ENCODE measurements around the gene ERICH4.
A peak's percentile ranks its signal among the peaks of the same experiment; 100 is the strongest.

Gene ERICH4

GRCh38 chr19:41425174-41426115, 17.5 kb upstream of the ERICH4 start:
- Histone ChIP-seq H3K27me3 (ENCODE audit: insufficient read depth, low read length) (no peaks in the 10 kb centered on the region), H3K4me3 (ENCODE audit: low read depth, low read length) (no peak overlapping the region), H3K36me3 (ENCODE audit: insufficient read depth, low read length) (no peaks in the 10 kb centered on the region), H3K4me1 (ENCODE audit: control insufficient read depth, insufficient read depth, low read length, unreplicated experiment) (no peaks in the 10 kb centered on the region), H2AFZ (ENCODE audit: low read length, unreplicated experiment) (no peak overlapping the region), H3K27ac (ENCODE audit: low read depth, low read length) (no peak overlapping the region), H3K79me2 (ENCODE audit: control insufficient read depth, insufficient read depth, low read length, unreplicated experiment) (no peaks in the 10 kb centered on the region)

- H3K79me2 ChIP-seq (ENCODE audit: control insufficient read depth, insufficient read depth, low read length, unreplicated experiment): no peaks in the 10 kb centered on the region
- H2AFZ ChIP-seq (ENCODE audit: low read length, unreplicated experiment): no peak overlapping the region
- H3K4me1 ChIP-seq (ENCODE audit: control insufficient read depth, insufficient read depth, low read length, unreplicated experiment): no peaks in the 10 kb centered on the region
- H3K36me3 ChIP-seq (ENCODE audit: insufficient read depth, low read length): no peaks in the 10 kb centered on the region
- H3K4me3 ChIP-seq (ENCODE audit: low read depth, low read length): no peak overlapping the region
- no peak overlapping the region for H3K27ac ChIP-seq (ENCODE audit: low read depth, low read length)
- no peaks in the 10 kb centered on the region for H3K27me3 ChIP-seq (ENCODE audit: insufficient read depth, low read length)
These were observed 16.7 kb upstream of the ERICH4 start for GRCh38 chr19:41426116-41426841.

GRCh38 chr19:41426952-41427646, 15.9 kb upstream of the ERICH4 start, which contains the start of gene B3GNT8:
Gene B3GNT8, minus strand, starts transcription at chr19:41427374. Its CDS starts 596 bp downstream, at chr19:41426778.
- no peak within 1 kb of the TSS for H3K27ac ChIP-seq (ENCODE audit: low read depth, low read length)
- no peaks in the 10 kb centered on the region for H3K79me2 ChIP-seq (ENCODE audit: control insufficient read depth, insufficient read depth, low read length, unreplicated experiment)
- peak within 1 kb of the TSS; percentile 35 for H3K4me3 ChIP-seq (ENCODE audit: low read depth, low read length)
- no peak within 1 kb of the TSS for H2AFZ ChIP-seq (ENCODE audit: low read length, unreplicated experiment)
- H3K4me1 ChIP-seq (ENCODE audit: control insufficient read depth, insufficient read depth, low read length, unreplicated experiment): no peaks in the 10 kb centered on the region
- no peaks in the 10 kb centered on the region for H3K36me3 ChIP-seq (ENCODE audit: insufficient read depth, low read length)
- H3K27me3 ChIP-seq (ENCODE audit: insufficient read depth, low read length): no peaks in the 10 kb centered on the region

- Histone ChIP-seq H3K4me3 (ENCODE audit: low read depth, low read length) (no peak overlapping the region; the same call in 1 of the 2 replicates), H2AFZ (ENCODE audit: low read length, unreplicated experiment) (no peak overlapping the region), H3K27me3 (ENCODE audit: insufficient read depth, low read length) (no peaks in the 10 kb centered on the region), H3K36me3 (ENCODE audit: insufficient read depth, low read length) (no peaks in the 10 kb centered on the region), H3K27ac (ENCODE audit: low read depth, low read length) (no peak overlapping the region), H3K4me1 (ENCODE audit: control insufficient read depth, insufficient read depth, low read length, unreplicated experiment) (no peaks in the 10 kb centered on the region), H3K79me2 (ENCODE audit: control insufficient read depth, insufficient read depth, low read length, unreplicated experiment) (no peaks in the 10 kb centered on the region)
These were observed 15.1 kb upstream of the ERICH4 start for GRCh38 chr19:41427647-41428480.

GRCh38 chr19:41428481-41428859, 14.5 kb upstream of the ERICH4 start:
- no peak overlapping the region for H3K27ac ChIP-seq (ENCODE audit: low read depth, low read length)
- no peak overlapping the region for H2AFZ ChIP-seq (ENCODE audit: low read length, unreplicated experiment)
- H3K79me2 ChIP-seq (ENCODE audit: control insufficient read depth, insufficient read depth, low read length, unreplicated experiment): no peaks in the 10 kb centered on the region
- H3K4me3 ChIP-seq (ENCODE audit: low read depth, low read length): no peak overlapping the region
- no peaks in the 10 kb centered on the region for H3K27me3 ChIP-seq (ENCODE audit: insufficient read depth, low read length)
- no peaks in the 10 kb centered on the region for H3K4me1 ChIP-seq (ENCODE audit: control insufficient read depth, insufficient read depth, low read length, unreplicated experiment)
- no peaks in the 10 kb centered on the region for H3K36me3 ChIP-seq (ENCODE audit: insufficient read depth, low read length)

- Histone ChIP-seq H2AFZ (ENCODE audit: low read length, unreplicated experiment) (no peak overlapping the region), H3K4me3 (ENCODE audit: low read depth, low read length) (no peak overlapping the region), H3K36me3 (ENCODE audit: insufficient read depth, low read length) (no peaks in the 10 kb centered on the region), H3K79me2 (ENCODE audit: control insufficient read depth, insufficient read depth, low read length, unreplicated experiment) (no peaks in the 10 kb centered on the region), H3K4me1 (ENCODE audit: control insufficient read depth, insufficient read depth, low read length, unreplicated experiment) (no peaks in the 10 kb centered on the region), H3K27ac (ENCODE audit: low read depth, low read length) (no peak overlapping the region), H3K27me3 (ENCODE audit: insufficient read depth, low read length) (no peaks in the 10 kb centered on the region)
These were observed 12.0 kb upstream of the ERICH4 start for GRCh38 chr19:41430922-41431321.

GRCh38 chr19:41431426-41432386, 11.2 kb upstream of the ERICH4 start:
- H2AFZ ChIP-seq (ENCODE audit: low read length, unreplicated experiment): no peak overlapping the region

GRCh38 chr19:41433171-41433570, 9.8 kb upstream of the ERICH4 start:
- H3K4me3 ChIP-seq (ENCODE audit: low read depth, low read length): no peak overlapping the region
- no peaks in the 10 kb centered on the region for H3K4me1 ChIP-seq (ENCODE audit: control insufficient read depth, insufficient read depth, low read length, unreplicated experiment)
- no peaks in the 10 kb centered on the region for H3K27me3 ChIP-seq (ENCODE audit: insufficient read depth, low read length)
- H2AFZ ChIP-seq (ENCODE audit: low read length, unreplicated experiment): no peak overlapping the region
- H3K27ac ChIP-seq (ENCODE audit: low read depth, low read length): no peak overlapping the region
- H3K79me2 ChIP-seq (ENCODE audit: control insufficient read depth, insufficient read depth, low read length, unreplicated experiment): no peaks in the 10 kb centered on the region
- H3K36me3 ChIP-seq (ENCODE audit: insufficient read depth, low read length): no peaks in the 10 kb centered on the region

More at GRCh38 chr19:41431426-41432386, 11.2 kb upstream of the ERICH4 start:
- no peak overlapping the region for H3K4me3 ChIP-seq (ENCODE audit: low read depth, low read length)
- no peak overlapping the region for H3K27ac ChIP-seq (ENCODE audit: low read depth, low read length)
- H3K4me1 ChIP-seq (ENCODE audit: control insufficient read depth, insufficient read depth, low read length, unreplicated experiment): no peaks in the 10 kb centered on the region
- H3K27me3 ChIP-seq (ENCODE audit: insufficient read depth, low read length): no peaks in the 10 kb centered on the region
- H3K36me3 ChIP-seq (ENCODE audit: insufficient read depth, low read length): no peaks in the 10 kb centered on the region
- H3K79me2 ChIP-seq (ENCODE audit: control insufficient read depth, insufficient read depth, low read length, unreplicated experiment): no peaks in the 10 kb centered on the region

GRCh38 chr19:41434450-41434849, 8.5 kb upstream of the ERICH4 start:
- Histone ChIP-seq H3K79me2 (ENCODE audit: control insufficient read depth, insufficient read depth, low read length, unreplicated experiment) (peaks cover 3% of the 10 kb centered on the region), H3K4me1 (ENCODE audit: control insufficient read depth, insufficient read depth, low read length, unreplicated experiment) (no peaks in the 10 kb centered on the region), H3K4me3 (ENCODE audit: low read depth, low read length) (no peak overlapping the region), H3K36me3 (ENCODE audit: insufficient read depth, low read length) (no peaks in the 10 kb centered on the region), H3K27ac (ENCODE audit: low read depth, low read length) (no peak overlapping the region), H3K27me3 (ENCODE audit: insufficient read depth, low read length) (no peaks in the 10 kb centered on the region), H2AFZ (ENCODE audit: low read length, unreplicated experiment) (no peak overlapping the region)

Measured in ACC112 (cell line).